T-helper 1 cell treated with Interleukin-12 subunit alpha and Interleukin-12 subunit beta and Interleukin-4 antibody, amounts not matched to agents 30 ng/mL and 1 ng/mL, for 36 hours (primary cell): Measurements from ENCODE around the gene TMEM43. TPM values are rescaled to one million over a fixed set of nuclear protein-coding genes. Genes with fewer than 3 reads are reported as not detected.

Experiments used
- intact Hi-C: fragments of 100-400 bp; cut with micrococcal nuclease; formaldehyde crosslinking; loops from one replicate; pipeline ENCODE4 v1.15.1; 2024
- total RNA-seq: library from RNA; stranded (reverse); gene quantifications from 2 replicates; pipeline ENCODE4 v1.2.3, GENCODE V29; 2022

TMEM43 gene
- total RNA-seq, 1 donor from 2014 or later, result 48.2 TPM

DNA sequence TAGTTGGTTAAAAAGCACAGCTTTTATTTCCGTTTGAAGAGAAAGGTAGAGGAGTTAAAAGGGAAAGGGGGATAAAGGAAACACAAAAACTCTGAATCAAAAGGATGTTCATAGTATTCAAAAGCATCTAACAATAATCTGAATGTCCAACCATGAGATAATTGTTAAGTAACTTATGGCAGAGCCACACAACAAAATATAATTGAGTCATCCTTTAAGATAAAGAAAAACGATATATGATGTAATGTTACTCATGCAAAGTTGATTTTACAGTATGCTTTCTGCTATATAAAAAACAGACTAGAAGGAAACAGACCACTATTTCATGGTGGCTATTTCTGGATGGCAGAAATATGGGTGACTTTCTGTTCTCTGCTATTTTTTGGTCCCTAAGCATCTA, 49.6 kb downstream of the TMEM43 start:
- intact Hi-C loops, result loop anchor here (10.0 kb wide), 1 partner anchor 1210 kb away; no protein-coding TSS in a partner anchor

GRCh38 chr3:14175383-14176037, 50.7 kb downstream of the TMEM43 start:
- intact Hi-C loops, result loop anchor here (1.0 to 10.0 kb wide), 5 partner anchors 12 to 1211 kb away; partner anchors contain the start of gene CAPN7

GRCh38 chr3:14177580-14178246, 52.9 kb downstream of the TMEM43 start:
- intact Hi-C loops, result loop anchor here (1.0 to 10.0 kb wide), 15 partner anchors 33 to 1336 kb away; partner anchors contain the start of genes CAPN7, CCDC174, CHCHD4 and HDAC11

DNA sequence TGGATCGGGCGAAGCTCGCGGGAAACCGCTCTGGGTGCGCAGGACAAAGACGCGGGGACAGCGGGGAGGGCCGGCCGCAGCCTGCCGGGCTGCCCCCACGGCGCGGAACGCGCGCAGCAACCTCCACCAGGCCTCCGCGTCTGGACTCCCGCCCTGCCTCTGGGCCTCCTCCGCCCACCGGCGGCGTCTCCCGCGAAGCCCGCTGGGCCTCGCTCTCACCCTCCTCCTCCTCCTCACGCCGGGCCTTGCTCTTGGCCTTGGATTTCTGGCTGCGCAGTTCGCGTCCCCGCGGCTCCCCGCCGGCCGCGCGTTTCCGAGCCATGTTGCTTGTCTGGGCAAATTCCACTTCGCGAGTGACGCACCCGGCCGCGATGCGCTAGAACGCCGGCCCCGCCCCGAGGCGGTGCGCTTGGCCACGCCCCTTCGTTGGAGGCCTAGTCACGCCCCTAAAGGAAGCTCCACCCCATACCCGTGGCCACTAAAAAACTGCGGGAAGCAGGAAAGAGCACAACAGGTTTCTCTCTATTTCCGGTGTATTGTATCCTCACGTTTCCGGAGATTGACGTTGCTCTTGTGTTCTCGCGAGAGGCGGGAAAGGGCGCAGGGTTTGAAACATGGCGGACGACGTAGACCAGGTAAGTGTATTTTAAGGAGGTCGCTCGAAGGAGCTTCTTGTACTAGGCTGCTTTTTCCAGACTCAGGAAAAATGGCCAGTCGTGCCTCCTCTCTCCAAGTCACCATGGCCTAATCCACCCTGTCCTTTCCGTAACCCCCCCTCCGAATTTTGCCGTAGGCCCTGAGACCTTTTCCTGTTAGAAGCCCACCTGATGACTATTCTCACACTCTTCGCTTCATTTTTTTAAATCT, 53.6 kb downstream of the TMEM43 start, which contains the start of the genes LSM3 and XPC:
TSS of gene LSM3 (plus strand) at position 571 of the 867 bp plus-strand sequence. CDS start at position 615, 44 bp downstream.
TSS of gene XPC (minus strand) at position 355 of the 867 bp plus-strand sequence. CDS start at position 322, 33 bp downstream.
- intact Hi-C loops, result loop anchor here (1.0 to 10.0 kb wide), 15 partner anchors 34 to 1337 kb away; partner anchors contain the start of genes CAPN7, CCDC174, CHCHD4 and HDAC11

- intact Hi-C loops, result loop anchor here (2.0 to 10.0 kb wide), 4 partner anchors 698 to 1214 kb away; partner anchors contain the start of genes CAPN7 and HDAC11
Observed at GRCh38 chr3:14179114-14179465, 54.2 kb downstream of the TMEM43 start.

- intact Hi-C loops, result loop anchor here (2.0 to 10.0 kb wide), 5 partner anchors 699 to 1675 kb away; partner anchors contain the start of genes CAPN7 and HDAC11
Observed at GRCh38 chr3:14179795-14180194, 54.9 kb downstream of the TMEM43 start.

- intact Hi-C loops, result loop anchor here (10.0 kb wide), 1 partner anchor 1674 kb away; no protein-coding TSS in a partner anchor
Observed at GRCh38 chr3:14181253-14181652, 56.4 kb downstream of the TMEM43 start.

DNA sequence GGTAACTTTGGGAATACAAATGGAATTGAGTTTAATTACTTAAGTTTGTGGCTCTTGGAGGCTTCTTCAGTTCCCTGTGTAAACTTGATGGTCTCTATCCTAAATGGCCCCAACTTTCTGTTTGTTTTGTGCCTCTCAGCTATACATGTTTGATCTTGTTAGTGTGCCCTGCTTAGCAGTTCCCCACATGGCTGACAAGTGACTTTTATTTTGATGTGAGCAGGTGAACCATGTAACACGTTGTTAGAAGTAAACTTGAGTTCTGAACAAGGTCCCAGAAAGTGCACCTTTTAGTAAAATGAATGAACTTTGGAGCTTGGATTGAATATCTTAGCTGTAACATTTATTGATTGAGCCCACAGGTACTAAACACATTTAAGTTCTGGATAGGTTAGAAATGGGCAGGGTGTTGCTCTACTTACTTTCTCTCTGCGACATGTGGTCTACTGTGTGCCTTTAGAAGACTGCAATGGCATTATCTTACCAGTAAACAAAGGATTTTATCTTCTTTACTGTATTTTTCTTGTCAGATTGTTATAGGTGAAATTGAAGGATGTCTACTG, 58.2 kb downstream of the TMEM43 start:
- intact Hi-C loops, result loop anchor here (10.0 kb wide), 1 partner anchor 1672 kb away; no protein-coding TSS in a partner anchor

DNA sequence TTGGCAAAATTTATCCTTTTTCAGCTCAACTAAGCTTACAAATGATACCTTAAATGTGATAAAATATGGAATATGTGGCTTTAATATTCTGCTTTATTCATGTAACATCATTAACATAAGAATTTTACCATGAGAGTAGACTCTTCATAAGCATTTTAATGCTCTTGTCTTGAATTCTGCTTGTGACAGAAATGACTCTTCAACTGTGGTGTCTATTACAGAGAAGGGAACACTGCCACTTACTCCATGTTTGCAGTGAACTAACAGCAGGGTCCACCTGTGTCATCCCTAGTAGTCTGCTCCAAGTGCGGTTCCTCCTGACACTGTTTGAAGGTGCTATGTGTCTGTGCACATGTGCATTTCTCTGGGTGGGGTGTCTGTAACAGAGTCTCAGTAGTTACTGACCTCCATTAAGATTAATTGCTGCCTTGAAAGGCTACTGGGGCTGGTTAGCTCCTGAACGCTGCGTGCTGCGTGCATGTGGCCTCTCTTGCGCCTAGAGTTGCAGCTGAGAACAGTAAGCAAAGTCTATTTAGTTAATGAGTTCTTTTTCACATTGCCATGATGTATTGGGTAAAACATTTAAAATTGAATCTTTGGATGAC, 62.1 kb downstream of the TMEM43 start:
- intact Hi-C loops, result loop anchor here (10.0 kb wide), 1 partner anchor 1668 kb away; no protein-coding TSS in a partner anchor

DNA sequence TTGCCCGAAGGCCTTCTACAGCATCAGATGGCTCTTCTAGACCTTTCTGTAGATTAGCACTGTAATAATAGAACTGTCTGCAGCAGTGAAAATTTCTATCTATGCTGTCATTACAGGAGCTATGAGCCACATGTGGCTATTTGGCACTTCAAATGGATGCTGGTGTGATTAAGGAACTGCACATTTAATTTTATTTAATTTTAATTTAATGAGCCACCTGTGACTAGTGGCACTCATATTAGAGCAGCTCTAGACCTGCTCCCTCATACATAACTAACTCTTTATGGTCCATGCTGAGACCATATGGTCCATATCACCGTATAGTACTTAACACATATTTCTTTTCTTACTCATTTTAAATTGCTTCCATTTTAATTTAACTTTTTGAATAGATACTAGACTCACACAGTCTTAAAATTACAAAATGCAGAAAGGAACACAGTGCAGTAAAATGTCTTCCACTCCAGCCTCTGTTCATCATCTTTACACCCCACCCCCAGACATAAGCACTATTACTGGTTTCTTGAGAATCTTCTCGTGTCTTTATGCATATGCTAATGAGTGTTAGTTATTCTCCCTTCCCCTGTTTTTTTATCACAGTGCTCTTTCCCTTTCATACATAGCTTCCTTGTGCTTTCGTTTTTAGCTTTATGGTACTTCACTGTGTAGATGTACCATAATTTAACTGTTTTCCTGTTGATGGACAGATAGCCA, 63.3 kb downstream of the TMEM43 start:
- intact Hi-C loops, result loop anchor here (10.0 kb wide), 1 partner anchor 1667 kb away; no protein-coding TSS in a partner anchor

Other genes starting within 250 kb of the TMEM43 start
- 0.20 and 0.44 TPM in 2 replicates for gene WNT7A, start 245.0 kb upstream of the TMEM43 start, total RNA-seq
- gene CHCHD4, start 182 bp upstream of the TMEM43 start, total RNA-seq, result 13.8 and 14.5 TPM in 2 replicates
- gene XPC, start 53.5 kb downstream of the TMEM43 start, total RNA-seq, result 45.8 and 56.0 TPM in 2 replicates
- gene LSM3, start 53.8 kb downstream of the TMEM43 start, total RNA-seq, result 12.5 and 13.1 TPM in 2 replicates